Measurements from ENCODE around the gene MIF4GD.
"Not testable (repeated sequence)": the region's sequence is repeated elsewhere in the genome, so short reads cannot be mapped to it uniquely, and the experiment has no call there.

MIF4GD gene

DNA sequence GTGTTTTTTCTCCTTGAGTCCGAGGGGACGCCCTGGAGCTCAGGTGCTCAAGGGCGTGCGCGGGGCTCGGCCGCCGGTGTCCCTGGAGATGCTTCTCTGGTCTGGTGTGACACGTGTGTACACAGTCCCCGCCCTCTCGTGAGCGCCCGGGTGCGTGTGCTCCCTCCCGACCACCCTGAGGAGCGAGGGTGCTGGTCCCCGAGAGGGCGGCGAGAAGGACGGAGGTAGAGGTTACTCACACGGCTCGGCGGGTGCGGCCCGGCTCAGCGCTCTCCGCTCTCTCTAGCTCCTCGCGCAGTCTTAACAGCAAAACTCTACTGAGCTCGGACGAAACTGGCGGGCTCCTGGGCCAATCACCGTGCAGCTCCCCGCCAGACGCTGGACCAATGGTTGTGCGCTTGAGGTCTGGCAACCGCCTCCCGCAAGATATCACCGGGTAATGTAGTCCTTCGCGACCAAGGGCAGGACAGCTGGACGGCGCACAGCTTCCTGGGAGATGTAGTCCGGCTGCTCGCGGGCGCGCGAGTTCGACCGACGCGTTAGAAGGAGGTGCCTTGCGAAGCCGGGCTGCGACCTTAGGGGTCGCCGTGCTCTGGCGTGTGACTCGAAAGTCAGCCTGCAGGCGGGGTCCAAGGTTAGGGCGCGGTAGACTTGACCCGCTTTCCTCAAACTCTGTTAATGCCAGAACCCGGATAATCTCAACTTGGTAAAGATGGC, 18.2 kb upstream of the MIF4GD start, which contains the start of gene SLC25A19:
TSS of gene SLC25A19 (minus strand) at position 319 of the 717 bp plus-strand sequence. CDS start 2,669 bp downstream, outside the sequence.
- TF ChIP-seq, protein P1, sequence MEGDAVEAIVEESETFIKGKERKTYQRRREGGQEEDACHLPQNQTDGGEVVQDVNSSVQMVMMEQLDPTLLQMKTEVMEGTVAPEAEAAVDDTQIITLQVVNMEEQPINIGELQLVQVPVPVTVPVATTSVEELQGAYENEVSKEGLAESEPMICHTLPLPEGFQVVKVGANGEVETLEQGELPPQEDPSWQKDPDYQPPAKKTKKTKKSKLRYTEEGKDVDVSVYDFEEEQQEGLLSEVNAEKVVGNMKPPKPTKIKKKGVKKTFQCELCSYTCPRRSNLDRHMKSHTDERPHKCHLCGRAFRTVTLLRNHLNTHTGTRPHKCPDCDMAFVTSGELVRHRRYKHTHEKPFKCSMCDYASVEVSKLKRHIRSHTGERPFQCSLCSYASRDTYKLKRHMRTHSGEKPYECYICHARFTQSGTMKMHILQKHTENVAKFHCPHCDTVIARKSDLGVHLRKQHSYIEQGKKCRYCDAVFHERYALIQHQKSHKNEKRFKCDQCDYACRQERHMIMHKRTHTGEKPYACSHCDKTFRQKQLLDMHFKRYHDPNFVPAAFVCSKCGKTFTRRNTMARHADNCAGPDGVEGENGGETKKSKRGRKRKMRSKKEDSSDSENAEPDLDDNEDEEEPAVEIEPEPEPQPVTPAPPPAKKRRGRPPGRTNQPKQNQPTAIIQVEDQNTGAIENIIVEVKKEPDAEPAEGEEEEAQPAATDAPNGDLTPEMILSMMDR (IDR thresholded peaks at IDR 0.05; ENCODE audit: unreplicated experiment in 3 of 3): no peak
- H3K36me3 Mint-ChIP-seq (ENCODE audit: low read depth): no peaks in the 10 kb centered on the region
- peaks cover 9% of the 10 kb centered on the region for H3K4me1 Mint-ChIP-seq
- H3K9me3 Mint-ChIP-seq: no peaks in the 10 kb centered on the region
- peak within 1 kb of the TSS; percentile 98 to 99 (median 98) for H3K4me3 Mint-ChIP-seq
- H3K27me3 Mint-ChIP-seq (ENCODE audit: low read depth): peaks cover 9% of the 10 kb centered on the region
- H3K27ac Mint-ChIP-seq: peak within 1 kb of the TSS; percentile 84 to 98 (median 88)

DNA sequence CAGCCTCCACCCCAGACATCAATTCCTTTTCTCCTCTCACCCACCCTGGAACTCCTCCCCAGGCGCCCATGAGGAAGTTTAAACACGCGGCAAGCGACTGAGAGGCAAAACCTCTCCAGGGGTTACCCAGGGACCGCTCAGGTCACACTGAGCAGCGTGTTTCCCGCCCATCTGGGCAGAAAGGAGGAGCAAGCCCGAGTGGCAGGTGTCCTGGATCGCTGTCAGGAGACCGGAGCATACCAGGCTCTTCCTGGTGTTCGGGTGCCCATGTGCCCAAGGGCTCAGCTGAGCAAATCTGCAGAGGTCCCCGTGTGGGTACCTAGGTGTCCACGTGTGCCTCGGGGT, 17.7 kb upstream of the MIF4GD start:
- no peaks in the 10 kb centered on the region for H3K36me3 Mint-ChIP-seq (ENCODE audit: low read depth)
- TF ChIP-seq, protein P1 (IDR thresholded peaks at IDR 0.05; ENCODE audit: unreplicated experiment in 3 of 3): no peak
- peaks cover 9% of the 10 kb centered on the region for H3K4me1 Mint-ChIP-seq
- no peak overlapping the region for H3K27ac Mint-ChIP-seq
- H3K27me3 Mint-ChIP-seq (ENCODE audit: low read depth): peaks cover 9% of the 10 kb centered on the region
- H3K4me3 Mint-ChIP-seq: peak overlapping the region; percentile 98 to 99 (median 98)
- H3K9me3 Mint-ChIP-seq: no peaks in the 10 kb centered on the region

DNA sequence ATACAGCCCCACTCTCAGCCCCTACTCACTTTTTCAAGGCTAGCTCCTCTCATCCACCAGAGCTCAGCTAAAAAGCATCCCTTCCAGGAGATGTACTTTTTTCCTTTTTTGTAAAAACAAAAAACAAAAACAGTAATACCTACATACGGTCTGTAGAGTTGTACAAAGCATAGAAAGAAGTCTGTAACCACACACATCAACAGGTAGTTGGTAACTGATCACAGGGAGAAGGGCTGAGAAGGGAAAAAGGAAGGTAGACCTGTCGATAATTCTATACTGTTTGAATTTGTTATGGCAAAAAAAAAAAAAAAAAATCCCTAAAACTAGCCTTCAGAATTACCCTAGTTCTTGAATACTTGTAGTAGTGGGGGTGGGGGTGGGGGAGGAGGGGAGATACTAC, 17.3 kb upstream of the MIF4GD start:
- Mint-ChIP-seq H3K36me3 (ENCODE audit: low read depth) (no peaks in the 10 kb centered on the region), H3K27ac (no peak overlapping the region), H3K27me3 (ENCODE audit: low read depth) (peaks cover 9% of the 10 kb centered on the region), H3K9me3 (no peaks in the 10 kb centered on the region), H3K4me1 (peaks cover 9% of the 10 kb centered on the region), H3K4me3 (peak overlapping the region; percentile 98 to 99 (median 98))
- TF ChIP-seq, protein P1 (IDR thresholded peaks at IDR 0.05; ENCODE audit: unreplicated experiment in 3 of 3): no peak

DNA sequence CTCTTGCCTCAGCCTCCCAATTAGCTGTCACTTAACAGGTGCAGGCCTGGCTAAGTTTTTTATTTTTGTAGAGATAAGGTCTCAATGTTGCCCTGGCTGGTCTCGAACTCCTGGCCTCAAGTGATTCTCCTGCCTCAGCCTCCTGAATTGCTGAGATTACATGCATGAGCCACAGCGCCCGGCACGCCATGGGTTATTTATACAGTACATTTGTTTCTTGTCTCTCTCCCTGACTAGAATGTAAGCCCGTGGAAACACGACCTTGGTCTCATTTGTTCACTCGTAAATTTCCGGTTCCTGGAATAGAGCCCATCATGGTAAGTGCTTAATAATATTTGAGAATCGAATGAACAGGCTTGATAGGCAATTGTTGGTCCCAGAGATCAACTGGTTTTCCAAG, 16.2 kb upstream of the MIF4GD start:
- Mint-ChIP-seq H3K27me3 (ENCODE audit: low read depth) (peaks cover 9% of the 10 kb centered on the region), H3K27ac (no peak overlapping the region), H3K4me3 (peak overlapping the region; percentile 51 to 72 (median 66)), H3K9me3 (no peaks in the 10 kb centered on the region), H3K4me1 (peaks cover 9% of the 10 kb centered on the region), H3K36me3 (ENCODE audit: low read depth) (no peaks in the 10 kb centered on the region)
- TF ChIP-seq, protein P1 (IDR thresholded peaks at IDR 0.05; ENCODE audit: unreplicated experiment in 3 of 3): no peak

DNA sequence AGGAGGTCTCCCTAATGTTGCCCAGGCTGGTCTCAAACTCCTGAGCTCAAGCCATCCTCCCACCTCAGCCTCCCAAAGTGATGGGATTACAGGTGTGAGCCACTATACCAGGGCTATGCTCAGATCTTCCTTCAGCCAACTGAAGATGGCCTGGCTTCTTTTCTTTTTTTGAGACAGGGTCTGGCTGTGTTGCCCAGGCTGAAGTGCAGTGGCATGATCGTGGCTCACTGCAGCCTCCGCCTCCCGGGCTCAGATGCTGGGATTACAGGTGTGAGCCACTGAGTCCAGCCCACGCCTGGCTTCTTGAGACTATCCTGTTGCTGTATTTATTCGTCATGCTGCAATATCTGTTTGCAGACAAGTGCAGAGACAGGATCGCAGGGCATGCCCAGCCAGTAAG, 14.1 kb upstream of the MIF4GD start:
- H3K27me3 Mint-ChIP-seq (ENCODE audit: low read depth): peaks cover 9% of the 10 kb centered on the region
- no peak overlapping the region for H3K27ac Mint-ChIP-seq
- no peak overlapping the region for H3K4me3 Mint-ChIP-seq
- TF ChIP-seq, protein P1 (IDR thresholded peaks at IDR 0.05; ENCODE audit: unreplicated experiment in 3 of 3): no peak
- H3K4me1 Mint-ChIP-seq: peaks cover 9% of the 10 kb centered on the region
- no peaks in the 10 kb centered on the region for H3K9me3 Mint-ChIP-seq
- peaks cover 3% of the 10 kb centered on the region for H3K36me3 Mint-ChIP-seq (ENCODE audit: low read depth)

DNA sequence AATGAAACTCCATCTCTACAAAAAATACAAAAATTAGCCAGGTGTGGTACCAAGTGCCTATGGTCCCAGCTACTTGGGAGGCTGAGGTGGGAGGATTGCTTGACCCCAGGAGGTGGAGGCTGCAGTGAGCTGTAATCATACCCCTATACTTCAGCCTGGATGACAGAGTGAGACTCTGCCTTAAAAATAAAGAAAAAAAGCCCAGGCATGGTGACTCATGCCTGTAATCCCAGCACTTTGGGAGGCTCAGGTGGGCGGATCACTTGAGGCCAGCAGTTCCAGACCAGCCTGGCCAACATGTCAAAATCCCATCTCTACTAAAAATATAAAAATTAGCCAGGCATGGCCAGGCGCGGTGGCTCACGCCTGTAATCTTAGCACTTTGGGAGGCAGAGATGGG, 9.2 kb upstream of the MIF4GD start:
- H3K27ac Mint-ChIP-seq; H3K9me3 Mint-ChIP-seq; H3K4me3 Mint-ChIP-seq; H3K36me3 Mint-ChIP-seq (ENCODE audit: low read depth); H3K4me1 Mint-ChIP-seq; H3K27me3 Mint-ChIP-seq (ENCODE audit: low read depth): not testable (repeated sequence)

All from nephron (organoid).